Progenitor cell of endocrine pancreas (in vitro differentiated cells): ENCODE results near the gene TENT5C. TPM values are rescaled to one million over a fixed set of nuclear protein-coding genes. Genes with fewer than 3 reads are reported as not detected.

Experiments used
- DNase-seq: peaks from one replicate; pipeline ENCODE4 v3.0.0; 2021; ENCODE audit warnings: low spot score; ENCODE audit not compliant: unreplicated experiment
- H3K27ac Mint-ChIP-seq: 2 replicates; pipeline ENCODE4 v1.8.0; 2021; ENCODE audit warnings: mild to moderate bottlenecking, moderate library complexity, mixed read lengths
- H3K27me3 Mint-ChIP-seq: 2 replicates; pipeline ENCODE4 v1.8.0; 2021; ENCODE audit warnings: mixed read lengths
- H3K36me3 Mint-ChIP-seq: 2 replicates; pipeline ENCODE4 v1.8.0; 2022; ENCODE audit warnings: mixed read lengths; ENCODE audit not compliant: insufficient read depth
- H3K4me1 Mint-ChIP-seq: 2 replicates; pipeline ENCODE4 v1.8.0; 2021; ENCODE audit warnings: low read depth, mixed read lengths
- H3K4me3 Mint-ChIP-seq: 2 replicates; pipeline ENCODE4 v1.8.0; 2021; ENCODE audit warnings: low read depth, mild to moderate bottlenecking, moderate library complexity, mixed read lengths
- H3K9me3 Mint-ChIP-seq: 2 replicates; pipeline ENCODE4 v1.8.0; 2021; ENCODE audit warnings: low read depth, mixed read lengths
- total RNA-seq: library from RNA; stranded (reverse); gene quantifications from 2 replicates; pipeline ENCODE4 v1.2.1, GENCODE V29; 2021
- TF ChIP-seq, protein P1 (sequence below): fragments of 200-600 bp; sonication (generic); IDR thresholded peaks from one replicate; pipeline ENCODE4 v1.5.0; 2021; ENCODE audit warnings: antibody characterized with exemption, mild to moderate bottlenecking; ENCODE audit not compliant: unreplicated experiment

The TENT5C gene
- total RNA-seq, 1 donor from 2014 or later, result 13.6 TPM

DNA sequence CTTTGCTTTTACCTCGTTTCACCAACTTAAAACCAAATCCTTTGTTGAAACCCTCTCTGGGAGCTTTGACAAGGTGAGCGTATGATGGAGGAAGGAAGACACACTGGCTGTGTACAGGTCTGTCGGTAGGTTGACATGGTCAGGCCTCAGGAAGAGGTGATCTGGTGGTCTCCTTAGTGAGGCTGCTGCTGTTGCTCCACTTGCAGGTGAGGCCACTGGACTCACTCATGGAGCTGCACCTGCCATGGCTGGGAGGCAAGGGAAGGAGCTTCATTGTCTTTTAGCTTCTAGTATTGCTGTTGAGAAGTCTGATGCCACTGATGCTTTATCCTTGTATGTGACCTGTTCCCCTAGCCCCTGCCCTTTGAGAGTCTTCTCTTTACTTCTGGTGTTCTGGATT lies 35.7 kb downstream of the TENT5C start:
- peaks cover under 1% of the 10 kb centered on the region for H3K4me1 Mint-ChIP-seq

DNA sequence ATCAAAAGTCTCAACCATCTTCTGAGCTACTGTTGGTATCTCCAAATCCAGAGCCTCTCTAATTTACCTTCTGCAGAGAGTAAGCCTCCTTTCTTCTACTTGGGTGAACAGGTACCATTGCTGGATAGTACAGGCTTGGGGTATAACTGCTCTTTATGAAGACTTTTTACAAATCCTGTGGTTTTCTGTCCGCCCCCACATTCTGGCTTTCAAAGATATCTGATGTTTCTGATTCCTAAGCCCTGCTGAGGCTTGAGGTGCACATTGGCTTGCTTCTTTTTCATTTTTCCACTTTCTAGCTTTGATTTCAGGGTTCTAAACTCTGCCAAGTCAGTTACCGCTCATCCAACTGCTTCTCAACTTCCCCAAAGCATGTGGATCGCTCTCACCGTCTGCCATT lies 37.1 kb downstream of the TENT5C start:
- H3K36me3 Mint-ChIP-seq, result no peaks in the 10 kb centered on the region
- TF ChIP-seq, protein P1, sequence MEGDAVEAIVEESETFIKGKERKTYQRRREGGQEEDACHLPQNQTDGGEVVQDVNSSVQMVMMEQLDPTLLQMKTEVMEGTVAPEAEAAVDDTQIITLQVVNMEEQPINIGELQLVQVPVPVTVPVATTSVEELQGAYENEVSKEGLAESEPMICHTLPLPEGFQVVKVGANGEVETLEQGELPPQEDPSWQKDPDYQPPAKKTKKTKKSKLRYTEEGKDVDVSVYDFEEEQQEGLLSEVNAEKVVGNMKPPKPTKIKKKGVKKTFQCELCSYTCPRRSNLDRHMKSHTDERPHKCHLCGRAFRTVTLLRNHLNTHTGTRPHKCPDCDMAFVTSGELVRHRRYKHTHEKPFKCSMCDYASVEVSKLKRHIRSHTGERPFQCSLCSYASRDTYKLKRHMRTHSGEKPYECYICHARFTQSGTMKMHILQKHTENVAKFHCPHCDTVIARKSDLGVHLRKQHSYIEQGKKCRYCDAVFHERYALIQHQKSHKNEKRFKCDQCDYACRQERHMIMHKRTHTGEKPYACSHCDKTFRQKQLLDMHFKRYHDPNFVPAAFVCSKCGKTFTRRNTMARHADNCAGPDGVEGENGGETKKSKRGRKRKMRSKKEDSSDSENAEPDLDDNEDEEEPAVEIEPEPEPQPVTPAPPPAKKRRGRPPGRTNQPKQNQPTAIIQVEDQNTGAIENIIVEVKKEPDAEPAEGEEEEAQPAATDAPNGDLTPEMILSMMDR, result no peak
- no peak overlapping the region for H3K27ac Mint-ChIP-seq
- H3K9me3 Mint-ChIP-seq, result no peaks in the 10 kb centered on the region
- no peaks in the 10 kb centered on the region for H3K4me1 Mint-ChIP-seq
- no peak overlapping the region for H3K4me3 Mint-ChIP-seq
- peaks cover 6% of the 10 kb centered on the region for H3K27me3 Mint-ChIP-seq
- no peak for DNase-seq

More for the DNA sequence above, 35.7 kb downstream of the TENT5C start:
- no peaks in the 10 kb centered on the region for H3K36me3 Mint-ChIP-seq
- TF ChIP-seq, protein P1, result no peak
- no peaks in the 10 kb centered on the region for H3K9me3 Mint-ChIP-seq
- H3K4me3 Mint-ChIP-seq, result no peak overlapping the region
- no peak for DNase-seq
- H3K27me3 Mint-ChIP-seq, result peaks cover 3% of the 10 kb centered on the region
- H3K27ac Mint-ChIP-seq, result no peak overlapping the region

DNA sequence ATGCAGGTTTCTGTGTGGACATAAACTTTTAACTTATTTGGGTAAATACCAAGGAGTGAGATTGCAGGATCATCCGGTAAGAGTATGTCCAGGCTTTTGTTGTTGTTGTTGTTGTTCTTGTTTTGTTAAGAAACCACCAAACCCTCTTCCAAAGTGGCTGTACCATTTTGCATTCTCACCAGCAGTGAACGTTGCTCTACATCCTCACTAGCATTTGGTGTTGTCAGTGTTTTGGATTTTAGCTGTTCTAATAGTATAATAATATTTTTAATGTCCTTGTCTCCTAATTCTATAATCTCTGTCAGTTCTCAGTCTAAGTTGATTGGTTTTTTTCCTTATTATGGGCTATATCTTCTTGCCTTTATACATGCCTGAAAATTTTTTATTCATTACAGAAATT lies 37.8 kb downstream of the TENT5C start:
- H3K27me3 Mint-ChIP-seq, result peaks cover 9% of the 10 kb centered on the region
- H3K4me3 Mint-ChIP-seq, result no peak overlapping the region
- no peak overlapping the region for H3K27ac Mint-ChIP-seq
- H3K4me1 Mint-ChIP-seq, result no peaks in the 10 kb centered on the region
- H3K9me3 Mint-ChIP-seq, result no peaks in the 10 kb centered on the region
- TF ChIP-seq, protein P1, result no peak
- no peak for DNase-seq
- H3K36me3 Mint-ChIP-seq, result no peaks in the 10 kb centered on the region

DNA sequence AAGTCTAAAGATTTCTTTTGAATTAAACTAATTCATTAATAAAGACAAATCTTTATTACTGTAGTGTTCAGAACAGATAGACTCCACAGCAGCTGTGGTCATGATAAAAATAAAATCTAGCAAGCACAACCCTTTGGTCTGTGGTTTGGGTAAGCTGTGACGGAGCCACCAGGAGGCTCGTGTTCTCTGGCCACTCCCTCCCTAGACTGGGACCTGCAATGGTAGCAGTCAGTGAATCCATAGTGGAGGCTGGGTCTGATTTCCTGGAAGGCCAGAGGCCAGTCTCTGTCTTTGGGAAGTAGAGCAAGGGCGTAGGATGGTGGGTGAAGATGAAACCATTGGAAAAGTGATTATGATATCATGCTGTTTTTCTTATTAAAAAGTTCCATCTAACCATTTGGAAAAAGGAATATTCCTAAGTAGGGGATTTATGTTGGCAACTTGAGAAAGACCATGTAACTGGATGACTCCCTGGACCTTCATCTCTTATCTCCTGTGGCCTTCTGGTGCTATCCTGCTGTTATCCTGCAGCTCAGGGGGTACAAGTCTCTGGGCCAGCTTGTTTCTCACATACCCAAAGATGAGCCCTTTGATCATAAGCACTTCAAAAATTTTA lies 39.0 kb downstream of the TENT5C start:
- Mint-ChIP-seq H3K9me3 (no peaks in the 10 kb centered on the region), H3K4me3 (no peak overlapping the region), H3K27ac (no peak overlapping the region), H3K36me3 (no peaks in the 10 kb centered on the region), H3K4me1 (no peaks in the 10 kb centered on the region), H3K27me3 (peaks cover 9% of the 10 kb centered on the region)
- DNase-seq, result no peak
- TF ChIP-seq, protein P1, result no peak

DNA sequence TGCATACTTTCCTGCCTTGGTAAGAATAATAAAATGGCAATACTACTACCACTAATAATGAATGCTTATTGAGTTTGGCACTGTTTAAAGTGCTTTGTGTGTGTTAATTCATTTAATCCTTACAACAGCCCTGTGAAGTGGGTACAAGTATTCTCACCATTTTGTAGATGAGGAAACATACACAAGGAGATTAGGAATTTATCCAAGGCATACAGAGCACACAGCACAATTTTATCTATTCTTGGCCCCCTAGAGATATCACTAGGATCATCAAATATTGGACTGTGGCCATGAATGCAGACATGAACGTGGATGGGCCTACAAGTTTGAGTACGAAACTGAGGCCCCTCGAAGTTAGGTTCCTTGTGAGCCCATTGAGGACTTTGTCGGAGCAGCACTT lies 39.5 kb downstream of the TENT5C start:
- Mint-ChIP-seq H3K4me3 (no peak overlapping the region), H3K4me1 (no peaks in the 10 kb centered on the region), H3K27ac (no peak overlapping the region), H3K36me3 (no peaks in the 10 kb centered on the region), H3K9me3 (no peaks in the 10 kb centered on the region), H3K27me3 (peaks cover 9% of the 10 kb centered on the region)
- DNase-seq, result no peak
- TF ChIP-seq, protein P1, result no peak
